ENCODE results near the gene C1QTNF1.

C1QTNF1 gene

DNA sequence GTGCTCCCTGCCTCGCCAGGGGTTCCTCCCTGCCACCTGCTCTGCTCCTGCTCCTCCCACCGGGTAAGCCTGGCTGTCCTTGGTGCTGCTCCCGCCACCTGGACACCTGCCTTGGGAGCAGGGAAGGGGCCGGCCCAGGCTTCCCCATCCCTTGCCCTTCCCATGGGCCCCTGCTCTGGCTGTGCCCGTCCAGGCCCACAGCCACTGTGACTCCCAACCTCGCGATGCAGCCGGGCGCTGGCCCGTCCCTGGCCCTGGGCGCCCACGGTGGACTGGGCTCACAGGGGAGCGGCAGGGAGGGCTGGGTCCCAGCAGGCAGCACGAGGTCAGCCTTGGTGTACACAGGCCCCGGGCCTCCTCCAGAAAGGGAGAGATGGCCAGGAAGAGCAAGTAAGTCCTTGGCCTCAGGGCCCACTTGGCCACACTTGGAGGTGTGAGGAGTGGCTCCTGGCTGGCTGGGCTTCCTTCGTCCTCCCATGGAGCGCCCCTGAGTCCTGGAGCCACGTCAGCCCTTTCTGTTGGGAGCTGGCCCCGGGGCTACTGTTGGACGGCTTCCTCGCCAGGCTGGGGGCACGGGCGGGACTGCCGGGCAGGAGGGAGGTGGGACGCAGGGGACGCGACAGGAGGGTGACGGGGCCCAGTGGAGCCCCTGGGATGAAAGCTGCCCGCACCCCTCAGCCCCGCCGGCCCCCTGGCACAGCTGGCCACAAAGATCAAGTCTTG lies 65.9 kb downstream of the C1QTNF1 start:
- no peaks in the 10 kb centered on the region for H3K4me1 Mint-ChIP-seq
- H3K27me3 Mint-ChIP-seq = peaks cover 41% of the 10 kb centered on the region
- ATAC-seq = no peak
- H3K36me3 Mint-ChIP-seq = peaks cover 11% of the 10 kb centered on the region
- H3K4me3 Mint-ChIP-seq = no peak overlapping the region
- H3K27ac Mint-ChIP-seq = no peak overlapping the region
- H3K9me3 Mint-ChIP-seq = no peaks in the 10 kb centered on the region

DNA sequence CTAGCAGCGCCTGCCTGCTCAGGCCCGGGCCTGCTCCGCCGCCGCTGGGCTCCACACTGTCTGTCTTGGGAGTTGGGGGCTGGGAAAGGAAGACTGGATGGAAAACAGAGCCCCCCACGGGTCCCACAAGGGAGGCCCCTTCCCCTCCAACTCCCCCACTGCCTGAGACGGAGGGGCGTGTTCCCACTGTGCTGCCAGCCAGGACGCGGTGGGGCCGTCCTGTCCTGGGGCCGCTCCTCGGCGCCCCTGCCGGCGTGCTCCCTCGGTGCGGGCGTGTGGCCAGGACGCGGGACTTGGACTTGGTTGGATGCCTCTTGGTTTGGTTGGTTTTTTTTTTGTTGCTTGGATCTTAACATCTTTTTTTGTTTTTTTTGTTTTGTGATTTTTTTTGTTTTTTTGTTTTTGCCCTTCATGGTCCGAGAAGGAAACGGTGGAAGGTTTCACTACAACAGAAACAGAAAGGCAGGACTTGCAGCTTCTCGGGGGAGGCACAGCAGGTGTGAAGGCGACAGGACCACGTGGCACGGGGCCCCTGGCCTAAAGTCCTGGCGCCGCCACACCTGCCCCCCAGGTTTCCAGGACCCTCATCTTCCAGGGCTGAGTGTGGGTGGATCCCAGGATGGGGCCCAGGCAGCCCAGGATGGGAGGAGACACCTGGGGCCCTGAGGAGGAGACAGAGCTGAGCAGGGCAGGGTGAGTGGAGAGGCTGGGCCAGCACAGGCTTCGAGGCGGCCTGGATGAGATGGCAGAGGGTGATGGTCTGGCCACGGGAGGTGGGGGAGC lies 66.7 kb downstream of the C1QTNF1 start:
- H3K36me3 Mint-ChIP-seq = peaks cover 9% of the 10 kb centered on the region
- peak; percentile 37 for ATAC-seq
- peaks cover 49% of the 10 kb centered on the region for H3K27me3 Mint-ChIP-seq
- H3K4me1 Mint-ChIP-seq = no peaks in the 10 kb centered on the region
- no peaks in the 10 kb centered on the region for H3K9me3 Mint-ChIP-seq
- H3K27ac Mint-ChIP-seq = no peak overlapping the region
- no peak overlapping the region for H3K4me3 Mint-ChIP-seq

- no peak overlapping the region for H3K27ac Mint-ChIP-seq
Measured at GRCh38 chr17:79091226-79091670, 67.3 kb downstream of the C1QTNF1 start.

GRCh38 chr17:79092567-79092966 lies 68.6 kb downstream of the C1QTNF1 start:
- ATAC-seq = no peak
- peaks cover 63% of the 10 kb centered on the region for H3K27me3 Mint-ChIP-seq
- H3K27ac Mint-ChIP-seq = no peak overlapping the region
- no peak overlapping the region for H3K4me3 Mint-ChIP-seq
- H3K9me3 Mint-ChIP-seq = no peaks in the 10 kb centered on the region
- peaks cover 2% of the 10 kb centered on the region for H3K4me1 Mint-ChIP-seq
- no peaks in the 10 kb centered on the region for H3K36me3 Mint-ChIP-seq

More at GRCh38 chr17:79091226-79091670, 67.3 kb downstream of the C1QTNF1 start:
- Mint-ChIP-seq H3K9me3 (no peaks in the 10 kb centered on the region), H3K27me3 (peaks cover 55% of the 10 kb centered on the region), H3K4me3 (no peak overlapping the region), H3K4me1 (no peaks in the 10 kb centered on the region), H3K36me3 (peaks cover 3% of the 10 kb centered on the region)
- no peak for ATAC-seq

GRCh38 chr17:79093270-79093669 lies 69.3 kb downstream of the C1QTNF1 start:
- ATAC-seq = no peak

GRCh38 chr17:79094261-79094660 lies 70.3 kb downstream of the C1QTNF1 start:
- H3K9me3 Mint-ChIP-seq = no peaks in the 10 kb centered on the region
- no peaks in the 10 kb centered on the region for H3K36me3 Mint-ChIP-seq
- H3K27ac Mint-ChIP-seq = no peak overlapping the region
- peaks cover 8% of the 10 kb centered on the region for H3K4me1 Mint-ChIP-seq
- ATAC-seq = no peak
- H3K4me3 Mint-ChIP-seq = no peak overlapping the region
- peaks cover 80% of the 10 kb centered on the region for H3K27me3 Mint-ChIP-seq

More at GRCh38 chr17:79093270-79093669, 69.3 kb downstream of the C1QTNF1 start:
- H3K36me3 Mint-ChIP-seq = no peaks in the 10 kb centered on the region
- H3K4me1 Mint-ChIP-seq = peaks cover 8% of the 10 kb centered on the region
- H3K27me3 Mint-ChIP-seq = peaks cover 70% of the 10 kb centered on the region
- no peak overlapping the region for H3K4me3 Mint-ChIP-seq
- H3K9me3 Mint-ChIP-seq = no peaks in the 10 kb centered on the region
- H3K27ac Mint-ChIP-seq = no peak overlapping the region

DNA sequence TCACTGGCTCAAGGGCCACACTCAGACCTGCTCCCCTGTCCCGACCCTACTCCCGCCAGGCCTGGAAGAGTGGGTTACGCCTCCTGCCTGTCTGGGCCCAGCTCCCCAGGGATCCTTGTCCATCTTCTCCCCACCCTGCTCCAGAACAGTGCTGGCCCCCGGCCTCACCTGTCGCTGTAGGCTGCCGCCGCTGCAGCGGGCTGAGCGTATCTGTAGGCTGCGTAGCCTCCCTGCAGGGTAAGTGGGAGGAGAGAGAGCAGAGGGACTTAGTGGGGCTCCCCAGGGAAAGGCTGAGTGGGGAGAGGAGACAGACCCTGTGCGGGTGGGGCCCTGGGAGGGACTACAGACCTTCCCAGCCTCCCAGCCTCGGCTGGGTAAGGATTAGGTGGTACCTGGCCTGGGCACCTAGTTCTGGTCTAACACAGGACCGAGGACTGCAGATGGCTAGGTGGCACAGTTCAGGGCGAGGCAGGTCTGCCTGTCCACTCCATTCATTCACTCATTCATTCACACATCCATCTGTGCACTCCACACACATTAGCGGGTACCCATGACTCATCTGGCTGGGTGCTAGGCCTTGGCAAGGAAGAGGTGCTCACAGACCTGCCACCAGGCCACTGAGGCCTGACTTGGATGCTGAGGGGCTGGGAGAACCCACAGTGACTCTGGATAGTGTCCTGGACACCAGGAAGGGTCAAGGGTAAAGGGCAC lies 71.5 kb downstream of the C1QTNF1 start:
- no peak for ATAC-seq
- Mint-ChIP-seq H3K27ac (no peak overlapping the region), H3K4me3 (no peak overlapping the region), H3K27me3 (peaks cover 91% of the 10 kb centered on the region), H3K36me3 (no peaks in the 10 kb centered on the region), H3K9me3 (no peaks in the 10 kb centered on the region), H3K4me1 (peaks cover 8% of the 10 kb centered on the region)

GRCh38 chr17:79096477-79096876 lies 72.5 kb downstream of the C1QTNF1 start:
- Mint-ChIP-seq H3K4me1 (peaks cover 8% of the 10 kb centered on the region), H3K27ac (no peak overlapping the region), H3K36me3 (no peaks in the 10 kb centered on the region), H3K9me3 (no peaks in the 10 kb centered on the region), H3K27me3 (peaks cover 95% of the 10 kb centered on the region), H3K4me3 (no peak overlapping the region)
- ATAC-seq = no peak

DNA sequence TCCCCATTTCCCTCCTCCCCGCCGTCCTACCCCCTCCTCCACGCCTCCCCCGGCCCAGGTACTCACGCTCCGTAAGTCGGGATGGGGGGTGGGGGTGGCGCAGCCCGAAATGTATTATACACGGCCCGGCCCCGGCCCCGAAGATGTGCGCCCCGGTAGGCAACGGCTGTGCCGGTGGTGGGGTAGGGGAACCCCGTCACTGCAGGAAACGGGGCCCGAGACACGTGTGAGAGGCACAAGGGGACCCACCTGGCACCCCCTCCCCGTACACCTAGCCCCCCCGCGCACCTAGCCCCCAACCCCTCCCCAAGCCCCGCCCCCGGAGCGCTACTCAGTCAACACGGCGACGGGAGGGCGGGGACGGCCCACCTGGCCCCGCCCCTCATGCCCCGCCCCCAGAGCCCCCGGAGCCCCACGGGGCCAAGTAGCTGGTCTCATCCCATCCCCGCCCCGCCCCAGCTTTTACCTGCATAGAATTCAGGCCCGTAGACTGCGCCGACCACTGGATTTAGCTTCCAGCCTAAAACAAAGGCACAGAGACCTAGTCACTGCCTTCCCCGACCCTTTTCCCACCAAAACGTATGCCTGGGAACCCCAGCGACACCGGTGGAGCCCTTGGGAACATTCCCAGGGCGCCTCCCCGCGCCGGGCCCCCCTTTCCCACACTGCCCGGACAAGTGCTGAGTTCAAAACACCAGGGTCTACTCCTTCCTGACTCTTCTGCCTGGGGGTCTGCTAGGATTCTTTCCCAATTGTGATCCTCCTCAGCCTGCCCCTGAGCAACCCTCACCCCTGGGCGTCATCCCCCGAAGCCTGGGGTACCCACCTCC lies 73.5 kb downstream of the C1QTNF1 start:
- ATAC-seq = peak; percentile 9
- Mint-ChIP-seq H3K4me3 (peak overlapping the region; percentile 13), H3K27ac (no peak overlapping the region), H3K27me3 (peaks cover 95% of the 10 kb centered on the region), H3K4me1 (peaks cover 8% of the 10 kb centered on the region), H3K36me3 (no peaks in the 10 kb centered on the region), H3K9me3 (no peaks in the 10 kb centered on the region)

DNA sequence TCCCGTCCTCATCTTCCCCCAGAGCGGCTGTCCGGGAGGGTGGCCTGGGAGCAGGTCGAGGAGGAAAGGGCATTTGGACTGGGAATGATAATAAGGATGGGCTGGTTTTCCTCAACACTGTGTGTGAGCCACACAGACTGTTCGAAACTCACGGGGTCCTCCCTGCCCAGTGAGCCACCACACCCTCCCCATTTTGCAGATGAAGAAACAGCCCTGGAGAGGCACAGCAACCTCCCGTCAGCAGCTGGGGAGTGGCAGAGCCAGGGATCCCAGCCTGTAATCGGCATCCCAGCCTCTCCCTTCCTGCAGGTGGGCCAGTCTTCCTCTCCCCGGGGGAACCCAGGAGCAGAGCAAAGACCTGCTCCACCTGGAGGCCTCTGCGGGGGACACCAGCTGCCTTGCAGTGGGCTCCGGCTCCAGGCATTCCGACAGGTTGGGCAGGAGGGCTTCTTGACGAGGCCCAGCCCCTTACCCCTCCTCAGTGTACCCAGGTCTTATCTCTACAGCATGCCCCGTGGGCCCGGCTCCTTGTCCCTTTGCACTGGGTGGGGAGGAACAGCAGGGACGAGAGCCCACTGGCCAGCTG lies 74.4 kb downstream of the C1QTNF1 start:
- Mint-ChIP-seq H3K36me3 (no peaks in the 10 kb centered on the region), H3K9me3 (no peaks in the 10 kb centered on the region), H3K27ac (no peak overlapping the region), H3K27me3 (peaks cover 95% of the 10 kb centered on the region), H3K4me3 (no peak overlapping the region), H3K4me1 (peaks cover 8% of the 10 kb centered on the region)
- no peak for ATAC-seq

All from stimulated activated memory B cell treated with anti-CD40 and anti-IgM and Interleukin-4, amounts not matched to agents 10 μg/mL and 1 μg/mL and 100 μg/mL, for 72 hours (primary cell).